HepG2 (cell line): ENCODE measurements around the gene RBX1. TPM values are rescaled to one million over a fixed set of nuclear protein-coding genes. Genes with fewer than 3 reads are reported as not detected.

Source experiments
- CHD2 ChIP-seq: IDR thresholded peaks from 2 replicates; pipeline ENCODE4 v1.6.1; 2011; ENCODE audit warnings: low read depth, low read length, improper control_type of control experiment
- HINFP ChIP-seq: sonication (generic); formaldehyde crosslinking; IDR thresholded peaks from 2 replicates; pipeline ENCODE4 v1.4.0; 2020; ENCODE audit warnings: low read depth, mild to moderate bottlenecking, missing genetic modification reagents
- NFAT5 ChIP-seq: sonication (generic); formaldehyde crosslinking; IDR thresholded peaks from 2 replicates; pipeline ENCODE4 v1.4.0; 2020; ENCODE audit warnings: missing genetic modification reagents
- NFE2 ChIP-seq: sonication (generic); formaldehyde crosslinking; IDR thresholded peaks from 2 replicates; pipeline ENCODE4 v1.4.0; 2020; ENCODE audit warnings: missing genetic modification reagents
- SKIL ChIP-seq: sonication (generic); formaldehyde crosslinking; IDR thresholded peaks from 2 replicates; pipeline ENCODE4 v1.8.0; 2022; ENCODE audit warnings: missing genetic modification reagents, mild to moderate bottlenecking, moderate library complexity, borderline replicate concordance
- SOX6 ChIP-seq, 2 experiments: fragments of 450-650 bp in 1 of 2; sonication (generic) in 1 of 2; formaldehyde crosslinking in 1 of 2; IDR thresholded peaks; 2 replicates each; pipeline versions ENCODE4 v1.4.0 to v1.6.1; 2017 to 2020; ENCODE audit warnings: antibody characterized with exemption in 1 of 2, mild to moderate bottlenecking in 1 of 2, missing genetic modification reagents in 1 of 2
- ZNF468 ChIP-seq: sonication (generic); formaldehyde crosslinking; IDR thresholded peaks from 2 replicates; pipeline ENCODE4 v1.8.0; 2022; ENCODE audit warnings: mild to moderate bottlenecking, moderate library complexity, missing genetic modification reagents
- polyA plus RNA-seq, 8 experiments: library from polyadenylated mRNA; depleted of rRNA in 3 of 8; stranded (reverse) in 7 of 8; unstranded in 1 of 8; fragments of >200 nt; fragmentation: Illumina TruSeq in 4 of 8; extraction: Trizol in 4 of 8; gene quantifications; 2 replicates each; pipeline versions ENCODE4 v1.2.1 to v1.2.3, GENCODE V29; 2011 to 2016; ENCODE audit warnings: low read depth in 4 of 8, missing spikeins in 1 of 8, mixed read lengths in 1 of 8; ENCODE audit not compliant: insufficient read depth in 1 of 8
- total RNA-seq, 5 experiments: library from RNA; depleted of rRNA; stranded (reverse); fragments of >200 nt; fragmentation: Illumina TruSeq; extraction: Trizol; gene quantifications; 2 replicates each; pipeline ENCODE4 v1.2.3, GENCODE V29; 2016; ENCODE audit warnings: low read depth in 1 of 5
- TF ChIP-seq, protein P1 (sequence below): sonication (generic); formaldehyde crosslinking; conservative IDR thresholded peaks from 2 replicates; pipeline ENCODE4 v1.8.0; 2022; ENCODE audit warnings: mild to moderate bottlenecking, moderate library complexity, missing genetic modification reagents
- TF ChIP-seq, protein P2 (sequence below): sonication (generic); formaldehyde crosslinking; IDR thresholded peaks from one replicate; pipeline ENCODE4 v1.5.1; 2020; ENCODE audit warnings: mild to moderate bottlenecking, missing genetic modification reagents; ENCODE audit errors: not compliant biosample characterization

RBX1 gene
- total and polyA plus RNA-seq, 2 of the 13 experiments (the other 11 are each of a cell fraction or from before 2014, with no cell fraction given): 84.9 to 90.2 TPM

DNA sequence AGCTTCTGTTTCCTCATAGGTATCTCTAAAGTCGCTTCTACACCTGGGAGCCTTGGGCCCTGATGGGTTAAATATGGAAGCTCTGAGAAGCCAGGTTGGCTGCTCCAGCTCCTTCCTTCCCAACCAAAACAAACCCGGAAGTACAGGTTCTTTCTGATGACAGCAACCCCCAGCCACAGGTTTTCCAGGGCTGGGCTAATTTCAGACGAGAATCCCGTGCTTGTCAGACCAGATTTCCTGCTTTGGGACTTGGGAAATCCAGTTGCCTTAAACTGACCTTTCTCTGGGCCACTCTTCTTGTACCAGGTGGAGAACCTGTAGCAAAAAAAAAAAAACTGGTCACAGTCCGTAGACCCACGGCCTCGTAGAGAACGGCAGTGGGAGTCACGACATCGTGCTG lies 51.9 kb downstream of the RBX1 start (continued):
- TF ChIP-seq SOX6 (IDR thresholded peaks at IDR 0.05) (no peak), SOX6 (CRISPR knock-in tag; IDR thresholded peaks at IDR 0.05) (no peak), ZNF468 (no peak), NFE2 (no peak), HINFP (CRISPR knock-in tag) (no peak), NFAT5 (no peak), CHD2 (peak; percentile 84), SKIL (no peak)
- TF ChIP-seq, protein P1, sequence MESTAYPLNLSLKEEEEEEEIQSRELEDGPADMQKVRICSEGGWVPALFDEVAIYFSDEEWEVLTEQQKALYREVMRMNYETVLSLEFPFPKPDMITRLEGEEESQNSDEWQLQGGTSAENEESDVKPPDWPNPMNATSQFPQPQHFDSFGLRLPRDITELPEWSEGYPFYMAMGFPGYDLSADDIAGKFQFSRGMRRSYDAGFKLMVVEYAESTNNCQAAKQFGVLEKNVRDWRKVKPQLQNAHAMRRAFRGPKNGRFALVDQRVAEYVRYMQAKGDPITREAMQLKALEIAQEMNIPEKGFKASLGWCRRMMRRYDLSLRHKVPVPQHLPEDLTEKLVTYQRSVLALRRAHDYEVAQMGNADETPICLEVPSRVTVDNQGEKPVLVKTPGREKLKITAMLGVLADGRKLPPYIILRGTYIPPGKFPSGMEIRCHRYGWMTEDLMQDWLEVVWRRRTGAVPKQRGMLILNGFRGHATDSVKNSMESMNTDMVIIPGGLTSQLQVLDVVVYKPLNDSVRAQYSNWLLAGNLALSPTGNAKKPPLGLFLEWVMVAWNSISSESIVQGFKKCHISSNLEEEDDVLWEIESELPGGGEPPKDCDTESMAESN (CRISPR knock-in tag): no peak
- TF ChIP-seq, protein P2, sequence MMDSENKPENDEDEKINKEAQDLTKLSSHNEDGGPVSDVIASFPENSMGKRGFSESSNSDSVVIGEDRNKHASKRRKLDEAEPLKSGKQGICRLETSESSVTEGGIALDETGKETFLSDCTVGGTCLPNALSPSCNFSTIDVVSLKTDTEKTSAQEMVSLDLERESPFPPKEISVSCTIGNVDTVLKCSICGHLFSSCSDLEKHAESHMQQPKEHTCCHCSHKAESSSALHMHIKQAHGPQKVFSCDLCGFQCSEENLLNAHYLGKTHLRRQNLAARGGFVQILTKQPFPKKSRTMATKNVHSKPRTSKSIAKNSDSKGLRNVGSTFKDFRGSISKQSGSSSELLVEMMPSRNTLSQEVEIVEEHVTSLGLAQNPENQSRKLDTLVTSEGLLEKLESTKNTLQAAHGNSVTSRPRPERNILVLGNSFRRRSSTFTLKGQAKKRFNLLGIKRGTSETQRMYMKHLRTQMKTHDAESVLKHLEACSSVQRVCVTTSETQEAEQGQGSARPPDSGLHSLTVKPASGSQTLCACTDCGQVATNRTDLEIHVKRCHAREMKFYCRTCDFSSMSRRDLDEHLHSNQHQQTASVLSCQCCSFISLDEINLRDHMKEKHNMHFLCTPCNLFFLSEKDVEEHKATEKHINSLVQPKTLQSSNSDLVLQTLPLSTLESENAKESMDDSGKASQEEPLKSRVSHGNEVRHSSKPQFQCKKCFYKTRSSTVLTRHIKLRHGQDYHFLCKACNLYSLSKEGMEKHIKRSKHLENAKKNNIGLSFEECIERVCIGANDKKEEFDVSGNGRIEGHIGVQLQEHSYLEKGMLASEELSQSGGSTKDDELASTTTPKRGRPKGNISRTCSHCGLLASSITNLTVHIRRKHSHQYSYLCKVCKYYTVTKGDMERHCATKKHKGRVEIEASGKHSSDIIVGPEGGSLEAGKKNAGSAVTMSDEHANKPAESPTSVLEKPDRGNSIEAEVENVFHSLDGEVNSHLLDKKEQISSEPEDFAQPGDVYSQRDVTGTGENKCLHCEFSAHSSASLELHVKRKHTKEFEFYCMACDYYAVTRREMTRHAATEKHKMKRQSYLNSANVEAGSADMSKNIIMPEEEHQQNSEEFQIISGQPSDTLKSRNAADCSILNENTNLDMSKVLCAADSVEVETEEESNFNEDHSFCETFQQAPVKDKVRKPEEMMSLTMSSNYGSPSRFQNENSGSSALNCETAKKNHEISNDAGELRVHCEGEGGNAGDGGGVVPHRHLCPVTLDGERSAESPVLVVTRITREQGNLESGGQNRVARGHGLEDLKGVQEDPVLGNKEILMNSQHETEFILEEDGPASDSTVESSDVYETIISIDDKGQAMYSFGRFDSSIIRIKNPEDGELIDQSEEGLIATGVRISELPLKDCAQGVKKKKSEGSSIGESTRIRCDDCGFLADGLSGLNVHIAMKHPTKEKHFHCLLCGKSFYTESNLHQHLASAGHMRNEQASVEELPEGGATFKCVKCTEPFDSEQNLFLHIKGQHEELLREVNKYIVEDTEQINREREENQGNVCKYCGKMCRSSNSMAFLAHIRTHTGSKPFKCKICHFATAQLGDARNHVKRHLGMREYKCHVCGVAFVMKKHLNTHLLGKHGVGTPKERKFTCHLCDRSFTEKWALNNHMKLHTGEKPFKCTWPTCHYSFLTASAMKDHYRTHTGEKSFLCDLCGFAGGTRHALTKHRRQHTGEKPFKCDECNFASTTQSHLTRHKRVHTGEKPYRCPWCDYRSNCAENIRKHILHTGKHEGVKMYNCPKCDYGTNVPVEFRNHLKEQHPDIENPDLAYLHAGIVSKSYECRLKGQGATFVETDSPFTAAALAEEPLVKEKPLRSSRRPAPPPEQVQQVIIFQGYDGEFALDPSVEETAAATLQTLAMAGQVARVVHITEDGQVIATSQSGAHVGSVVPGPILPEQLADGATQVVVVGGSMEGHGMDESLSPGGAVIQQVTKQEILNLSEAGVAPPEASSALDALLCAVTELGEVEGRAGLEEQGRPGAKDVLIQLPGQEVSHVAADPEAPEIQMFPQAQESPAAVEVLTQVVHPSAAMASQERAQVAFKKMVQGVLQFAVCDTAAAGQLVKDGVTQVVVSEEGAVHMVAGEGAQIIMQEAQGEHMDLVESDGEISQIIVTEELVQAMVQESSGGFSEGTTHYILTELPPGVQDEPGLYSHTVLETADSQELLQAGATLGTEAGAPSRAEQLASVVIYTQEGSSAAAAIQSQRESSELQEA (CRISPR knock-in tag): no peak
